ENCODE results near the gene BPHL.

GRCh38 chr6:3188262-3188661 lies 69.8 kb downstream of the BPHL start:
- no peak for TF ChIP-seq ZFX (IDR thresholded peaks at IDR 0.05)
- TF ChIP-seq CTCF (IDR thresholded peaks at IDR 0.05 in 2 of 3, conservative IDR thresholded peaks at IDR 0.05 in 1 of 3; ENCODE audit: borderline replicate concordance in 1 of 3, insufficient read depth in 1 of 3, low read depth in 2 of 3, low read length in 2 of 3): no peak
- no peak for TF ChIP-seq JUND (IDR thresholded peaks at IDR 0.05)
- TF ChIP-seq SRF (IDR thresholded peaks at IDR 0.05; ENCODE audit: low read depth): no peak
- no peak for TF ChIP-seq ZNF274 (IDR thresholded peaks at IDR 0.05; ENCODE audit: low read depth, low read length)
- no peak for TF ChIP-seq EZH2 (IDR thresholded peaks at IDR 0.05)
- TF ChIP-seq EGR1 (IDR thresholded peaks at IDR 0.05; ENCODE audit: low read depth): no peak
- TF ChIP-seq POLR2A (IDR thresholded peaks at IDR 0.05; ENCODE audit: borderline replicate concordance, extremely low read depth, insufficient read depth, insufficient read length): no peak
- no peak for TF ChIP-seq RAD21 (IDR thresholded peaks at IDR 0.05; ENCODE audit: low read depth)
- no peak for TF ChIP-seq POLR2AphosphoS5 (IDR thresholded peaks at IDR 0.05; ENCODE audit: low read depth, low read length)
- TF ChIP-seq YY1 (IDR thresholded peaks at IDR 0.05; ENCODE audit: extremely low read depth, insufficient replicate concordance, low read depth, low read length): no peak
- no peak for TF ChIP-seq ZBTB33 (IDR thresholded peaks at IDR 0.05; ENCODE audit: extremely low read depth, insufficient replicate concordance, low read length)

Data from HCT116 (cell line).